Uterus (tissue), 4 donors: Measurements from ENCODE around the gene CNNM3. TPM values are rescaled to one million over a fixed set of nuclear protein-coding genes. Genes with fewer than 3 reads are reported as not detected.

ENCODE experiments used
- DNase-seq, 2 donors: peaks; one replicate each; pipeline ENCODE4 v3.0.0-alpha.2; 2019 to 2020
- H3K27ac ChIP-seq, 2 donors: fragments of 200-600 bp; sonication (generic); 1 replicate in 1 of 2; 2 replicates in 1 of 2; pipeline ENCODE4 v1.5.1; 2016 to 2018
- H3K27me3 ChIP-seq, 2 donors: fragments of 200-600 bp; sonication (generic); one replicate each; pipeline ENCODE4 v1.5.1; 2018 to 2019; ENCODE audit warnings: control low read depth in 1 of 2
- H3K36me3 ChIP-seq, 2 donors: fragments of 200-600 bp; sonication (generic); one replicate each; pipeline ENCODE4 v1.5.1; 2019; ENCODE audit warnings: control low read depth in 1 of 2
- H3K4me1 ChIP-seq, 2 donors: fragments of 200-600 bp; sonication (generic); one replicate each; pipeline ENCODE4 v1.5.1; 2018 to 2019; ENCODE audit warnings: control low read depth in 1 of 2
- H3K4me3 ChIP-seq, 2 donors: fragments of 200-600 bp; sonication (generic); 1 replicate in 1 of 2; 2 replicates in 1 of 2; pipeline ENCODE4 v1.5.1; 2018 to 2019; ENCODE audit warnings: mild to moderate bottlenecking in 1 of 2
- H3K9me3 ChIP-seq, 2 donors: fragments of 200-600 bp; sonication (generic); one replicate each; pipeline ENCODE4 v1.5.1; 2019; ENCODE audit warnings: control low read depth in 1 of 2
- CTCF ChIP-seq, 4 experiments: fragments of 200-600 bp in 2 of 4; fragments of 450-650 bp in 2 of 4; sonication (generic) in 2 of 4; IDR thresholded peaks; one replicate each; pipeline ENCODE4 v1.5.1; 2016 to 2019; ENCODE audit warnings: antibody characterized with exemption in 4 of 4, mild to moderate bottlenecking in 2 of 4, moderate library complexity in 1 of 4
- POLR2A ChIP-seq, 2 donors: fragments of 450-650 bp; IDR thresholded peaks; one replicate each; pipeline ENCODE4 v1.6.1; 2016; ENCODE audit warnings: antibody characterized with exemption in 2 of 2, mild to moderate bottlenecking in 1 of 2, moderate library complexity in 1 of 2
- intact Hi-C: fragments of 100-400 bp; cut with DNase I; formaldehyde crosslinking; loops from one replicate; pipeline ENCODE4 v1.15.1; 2023; ENCODE audit warnings: low total_unique reads
- total RNA-seq, 4 donors: library from RNA; depleted of rRNA in 3 of 4; stranded (reverse); fragments of >200 nt in 3 of 4; gene quantifications; one replicate each; pipeline versions ENCODE4 v1.1.0 to v1.2.4, GENCODE V29; 2014 to 2023
- donor health status: DM: yes; HTN: yes; CAD: no.

The CNNM3 gene
- total RNA-seq, 4 donors from 2014 or later, result 1.5 to 21.1 (median 11.2) TPM

GRCh38 chr2:96775160-96775559, 40.9 kb upstream of the CNNM3 start:
- Histone ChIP-seq H3K27me3 (no peaks in the 10 kb centered on the region), H3K4me1 (no peaks in the 10 kb centered on the region), H3K9me3 (no peaks in the 10 kb centered on the region), H3K36me3 (no peaks in the 10 kb centered on the region), H3K27ac (no peak overlapping the region), H3K4me3 (no peak overlapping the region)
- DNase-seq, result no peak
- no peak for TF ChIP-seq CTCF (IDR thresholded peaks at IDR 0.05)
- TF ChIP-seq POLR2A (IDR thresholded peaks at IDR 0.05), result no peak
- intact Hi-C loops, result no loop called here

- TF ChIP-seq POLR2A (IDR thresholded peaks at IDR 0.05), result no peak
- no peak for TF ChIP-seq CTCF (IDR thresholded peaks at IDR 0.05)
- no peak overlapping the region for H3K4me3 ChIP-seq
- H3K9me3 ChIP-seq, result no peaks in the 10 kb centered on the region
- peaks cover 0 to 7% of the 10 kb centered on the region in 2 donors for H3K4me1 ChIP-seq
- no peak for DNase-seq
- intact Hi-C loops, result no loop called here
- H3K27me3 ChIP-seq, result no peaks in the 10 kb centered on the region
- no peaks in the 10 kb centered on the region for H3K36me3 ChIP-seq
- no peak overlapping the region for H3K27ac ChIP-seq
Measured at GRCh38 chr2:96783388-96783787, 32.7 kb upstream of the CNNM3 start.

GRCh38 chr2:96787411-96787810, 28.7 kb upstream of the CNNM3 start:
- TF ChIP-seq CTCF (IDR thresholded peaks at IDR 0.05) (no peak), POLR2A (IDR thresholded peaks at IDR 0.05) (no peak)
- no peak for DNase-seq
- H3K4me3 ChIP-seq, result no peak overlapping the region
- peak overlapping the region; percentile 73 to 77 for H3K27ac ChIP-seq
- intact Hi-C loops, result no loop called here
- H3K27me3 ChIP-seq, result no peaks in the 10 kb centered on the region
- H3K9me3 ChIP-seq, result no peaks in the 10 kb centered on the region
- H3K4me1 ChIP-seq, result peaks cover 0 to 12% of the 10 kb centered on the region in 2 donors
- H3K36me3 ChIP-seq, result no peaks in the 10 kb centered on the region

- H3K27ac ChIP-seq, result peak overlapping the region; percentile 73 to 77
- H3K27me3 ChIP-seq, result no peaks in the 10 kb centered on the region
- H3K9me3 ChIP-seq, result no peaks in the 10 kb centered on the region
- intact Hi-C loops, result no loop called here
- no peaks in the 10 kb centered on the region for H3K36me3 ChIP-seq
- DNase-seq, result peak; percentile 63 to 69
- TF ChIP-seq POLR2A (IDR thresholded peaks at IDR 0.05) (no peak), CTCF (IDR thresholded peaks at IDR 0.05) (no peak)
- H3K4me3 ChIP-seq, result no peak overlapping the region
- H3K4me1 ChIP-seq, result peaks cover 0 to 12% of the 10 kb centered on the region in 2 donors
Measured at GRCh38 chr2:96788442-96789244, 27.4 kb upstream of the CNNM3 start.

GRCh38 chr2:96789245-96789617, 26.8 kb upstream of the CNNM3 start:
- intact Hi-C loops, result no loop called here
- peak overlapping the region; percentile 73 to 77 for H3K27ac ChIP-seq
- DNase-seq, result no peak

More at GRCh38 chr2:96789245-96789617, 26.8 kb upstream of the CNNM3 start:
- Histone ChIP-seq H3K4me3 (no peak overlapping the region), H3K27me3 (no peaks in the 10 kb centered on the region), H3K9me3 (no peaks in the 10 kb centered on the region), H3K36me3 (no peaks in the 10 kb centered on the region), H3K4me1 (peaks cover 0 to 12% of the 10 kb centered on the region in 2 donors)
- TF ChIP-seq CTCF (IDR thresholded peaks at IDR 0.05) (no peak), POLR2A (IDR thresholded peaks at IDR 0.05) (no peak)
